Mesothelial cell of epicardium (in vitro differentiated cells): ENCODE results near the gene FXYD4. TPM values are rescaled to one million over a fixed set of nuclear protein-coding genes. Genes with fewer than 3 reads are reported as not detected.
"Not testable (repeated sequence)": the region's sequence is repeated elsewhere in the genome, so short reads cannot be mapped to it uniquely, and the experiment has no call there.

Experiments used
- DNase-seq, 2 experiments: peaks; one replicate each; pipeline ENCODE4 v3.0.0; 2021; ENCODE audit warnings: low spot score in 2 of 2; ENCODE audit not compliant: unreplicated experiment in 2 of 2
- H3K27ac Mint-ChIP-seq: 2 replicates; pipeline ENCODE4 v1.8.0; 2021; ENCODE audit warnings: mixed read lengths
- H3K27me3 Mint-ChIP-seq: 2 replicates; pipeline ENCODE4 v1.8.0; 2021; ENCODE audit warnings: low read depth, mixed read lengths
- H3K36me3 Mint-ChIP-seq: 2 replicates; pipeline ENCODE4 v1.8.0; 2021; ENCODE audit warnings: mixed read lengths
- H3K4me1 Mint-ChIP-seq: 2 replicates; pipeline ENCODE4 v1.8.0; 2021; ENCODE audit warnings: mixed read lengths
- H3K4me3 Mint-ChIP-seq: 2 replicates; pipeline ENCODE4 v1.8.0; 2021; ENCODE audit warnings: mild to moderate bottlenecking, moderate library complexity, mixed read lengths
- H3K9me3 Mint-ChIP-seq: 2 replicates; pipeline ENCODE4 v1.8.0; 2021; ENCODE audit warnings: mixed read lengths
- CTCF ChIP-seq: fragments of 200-600 bp; sonication (generic); IDR thresholded peaks from one replicate; pipeline ENCODE4 v1.5.0; 2021; ENCODE audit warnings: antibody characterized with exemption; ENCODE audit not compliant: unreplicated experiment
- total RNA-seq: library from RNA; stranded (reverse); gene quantifications from 3 replicates; pipeline ENCODE4 v1.2.1, GENCODE V29; 2021

FXYD4 gene
- total RNA-seq, 1 donor from 2014 or later = not detected

GRCh38 chr10:43336641-43337318, 34.7 kb upstream of the FXYD4 start:
- Mint-ChIP-seq H3K27ac (no peak overlapping the region), H3K27me3 (peaks cover 36% of the 10 kb centered on the region), H3K4me3 (no peak overlapping the region), H3K9me3 (no peaks in the 10 kb centered on the region), H3K4me1 (peaks cover 4% of the 10 kb centered on the region), H3K36me3 (no peaks in the 10 kb centered on the region)
- no peak for DNase-seq
- TF ChIP-seq CTCF = no peak

GRCh38 chr10:43337536-43337935, 33.9 kb upstream of the FXYD4 start:
- H3K9me3 Mint-ChIP-seq, H3K36me3 Mint-ChIP-seq, H3K4me3 Mint-ChIP-seq, H3K27ac Mint-ChIP-seq, H3K4me1 Mint-ChIP-seq, DNase-seq: not testable (repeated sequence)
- H3K27me3 Mint-ChIP-seq = peaks cover 36% of the 10 kb centered on the region

- DNase-seq = no peak
- Mint-ChIP-seq H3K36me3 (no peaks in the 10 kb centered on the region), H3K4me3 (no peak overlapping the region), H3K4me1 (peaks cover 4% of the 10 kb centered on the region), H3K9me3 (no peaks in the 10 kb centered on the region), H3K27ac (no peak overlapping the region), H3K27me3 (peaks cover 36% of the 10 kb centered on the region)
- TF ChIP-seq CTCF = no peak
These were observed 33.3 kb upstream of the FXYD4 start for GRCh38 chr10:43338117-43338516.

GRCh38 chr10:43339136-43339535, 32.3 kb upstream of the FXYD4 start:
- Mint-ChIP-seq H3K9me3 (no peaks in the 10 kb centered on the region), H3K27ac (no peak overlapping the region), H3K36me3 (no peaks in the 10 kb centered on the region), H3K27me3 (peaks cover 37% of the 10 kb centered on the region), H3K4me1 (peaks cover 4% of the 10 kb centered on the region), H3K4me3 (no peak overlapping the region)
- TF ChIP-seq CTCF = no peak
- DNase-seq = no peak

GRCh38 chr10:43340101-43340500, 31.3 kb upstream of the FXYD4 start:
- H3K36me3 Mint-ChIP-seq = no peaks in the 10 kb centered on the region
- TF ChIP-seq CTCF = no peak
- H3K27ac Mint-ChIP-seq = no peak overlapping the region
- H3K4me1 Mint-ChIP-seq = peaks cover 4% of the 10 kb centered on the region
- no peaks in the 10 kb centered on the region for H3K9me3 Mint-ChIP-seq
- no peak for DNase-seq
- no peak overlapping the region for H3K4me3 Mint-ChIP-seq
- peaks cover 38% of the 10 kb centered on the region for H3K27me3 Mint-ChIP-seq

- peaks cover 38% of the 10 kb centered on the region for H3K27me3 Mint-ChIP-seq
- peaks cover 4% of the 10 kb centered on the region for H3K4me1 Mint-ChIP-seq
- H3K36me3 Mint-ChIP-seq = no peaks in the 10 kb centered on the region
- H3K4me3 Mint-ChIP-seq = no peak overlapping the region
- no peak for TF ChIP-seq CTCF
- no peak overlapping the region for H3K27ac Mint-ChIP-seq
- DNase-seq = no peak
- no peaks in the 10 kb centered on the region for H3K9me3 Mint-ChIP-seq
These were observed 30.8 kb upstream of the FXYD4 start for GRCh38 chr10:43340619-43341018.
